Measurements from ENCODE around the gene GP2.

Gene GP2

GRCh38 chr16:20327444-20328041 lies at the start of gene GP2:
Gene GP2 (minus strand): TSS chr16:20327513. CDS start chr16:20326431, 1,082 bp downstream.
- DNase-seq, result no peak

- no peak for DNase-seq
Measured at GRCh38 chr16:20372701-20373100, 45.4 kb upstream of the GP2 start.

GRCh38 chr16:20369452-20370054 lies 42.2 kb upstream of the GP2 start:
- no peak for DNase-seq

GRCh38 chr16:20364051-20364450 lies 36.7 kb upstream of the GP2 start:
- DNase-seq, result no peak

- no peak for DNase-seq
Measured at GRCh38 chr16:20363191-20363590, 35.9 kb upstream of the GP2 start.

- DNase-seq, result no peak
Measured at GRCh38 chr16:20359997-20360396, 32.7 kb upstream of the GP2 start.

GRCh38 chr16:20355114-20355782 lies 27.9 kb upstream of the GP2 start:
- DNase-seq, result no peak

GRCh38 chr16:20353379-20353778 lies 26.1 kb upstream of the GP2 start:
- no peak for DNase-seq

GRCh38 chr16:20352615-20353014 lies 25.3 kb upstream of the GP2 start, which contains the start of gene UMOD:
Gene UMOD (minus strand): TSS chr16:20352715. CDS start chr16:20350737, 1,978 bp downstream.
- DNase-seq, result no peak

- DNase-seq, result no peak
Measured at GRCh38 chr16:20349615-20350014, 22.3 kb upstream of the GP2 start.

- DNase-seq, result no peak
Measured at GRCh38 chr16:20348365-20349185, 21.3 kb upstream of the GP2 start.

- no peak for DNase-seq
Measured at GRCh38 chr16:20347666-20348364, 20.5 kb upstream of the GP2 start.

GRCh38 chr16:20344611-20345010 lies 17.3 kb upstream of the GP2 start:
- no peak for DNase-seq

GRCh38 chr16:20339744-20340143 lies 12.4 kb upstream of the GP2 start:
- DNase-seq, result no peak

GRCh38 chr16:20336955-20337354 lies 9.6 kb upstream of the GP2 start:
- no peak for DNase-seq

GRCh38 chr16:20334396-20334795 lies 7.1 kb upstream of the GP2 start:
- DNase-seq, result no peak

- DNase-seq, result no peak
Measured at GRCh38 chr16:20333120-20333519, 5.8 kb upstream of the GP2 start.

GRCh38 chr16:20332411-20332810 lies 5.1 kb upstream of the GP2 start:
- DNase-seq, result no peak

- DNase-seq, result no peak
Measured at GRCh38 chr16:20331635-20332034, 4.3 kb upstream of the GP2 start.

GRCh38 chr16:20329392-20330138 lies 2.3 kb upstream of the GP2 start:
- no peak for DNase-seq

GRCh38 chr16:20326321-20326720 lies 992 bp downstream of the GP2 start:
- DNase-seq, result no peak

- no peak for DNase-seq
Measured at GRCh38 chr16:20325005-20325404, 2.3 kb downstream of the GP2 start.

Measured in DMS79 treated with DMSO at 0.1 percent for 48 hours (cell line).